Measurements from ENCODE around the gene ATP5MC3.

DNA sequence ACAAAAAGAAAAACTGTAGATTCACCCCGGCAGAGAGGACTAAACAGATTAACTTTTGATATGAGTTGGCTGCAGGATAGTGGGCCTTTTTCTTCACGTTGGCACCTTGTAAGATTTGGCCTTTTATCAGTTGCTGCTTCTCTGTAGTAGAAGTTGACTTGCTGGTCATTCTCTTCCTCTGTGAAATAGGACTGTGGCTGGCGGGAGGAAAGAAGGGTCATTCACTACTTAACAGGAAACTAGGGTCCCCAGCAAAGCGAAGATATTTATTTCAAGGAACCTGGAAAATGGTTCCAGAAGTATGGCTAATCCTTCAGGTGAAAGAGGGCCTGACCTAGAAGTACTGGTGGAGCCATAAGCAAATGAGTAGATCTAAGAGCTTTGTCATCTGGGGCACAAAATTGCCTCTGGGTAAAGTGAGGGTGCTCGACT, 383 bp upstream of the ATP5MC3 start:
- TF ChIP-seq, protein P1, sequence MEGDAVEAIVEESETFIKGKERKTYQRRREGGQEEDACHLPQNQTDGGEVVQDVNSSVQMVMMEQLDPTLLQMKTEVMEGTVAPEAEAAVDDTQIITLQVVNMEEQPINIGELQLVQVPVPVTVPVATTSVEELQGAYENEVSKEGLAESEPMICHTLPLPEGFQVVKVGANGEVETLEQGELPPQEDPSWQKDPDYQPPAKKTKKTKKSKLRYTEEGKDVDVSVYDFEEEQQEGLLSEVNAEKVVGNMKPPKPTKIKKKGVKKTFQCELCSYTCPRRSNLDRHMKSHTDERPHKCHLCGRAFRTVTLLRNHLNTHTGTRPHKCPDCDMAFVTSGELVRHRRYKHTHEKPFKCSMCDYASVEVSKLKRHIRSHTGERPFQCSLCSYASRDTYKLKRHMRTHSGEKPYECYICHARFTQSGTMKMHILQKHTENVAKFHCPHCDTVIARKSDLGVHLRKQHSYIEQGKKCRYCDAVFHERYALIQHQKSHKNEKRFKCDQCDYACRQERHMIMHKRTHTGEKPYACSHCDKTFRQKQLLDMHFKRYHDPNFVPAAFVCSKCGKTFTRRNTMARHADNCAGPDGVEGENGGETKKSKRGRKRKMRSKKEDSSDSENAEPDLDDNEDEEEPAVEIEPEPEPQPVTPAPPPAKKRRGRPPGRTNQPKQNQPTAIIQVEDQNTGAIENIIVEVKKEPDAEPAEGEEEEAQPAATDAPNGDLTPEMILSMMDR (IDR thresholded peaks at IDR 0.05; ENCODE audit: poor library complexity), result no peak
- TF ChIP-seq EZH2 (IDR thresholded peaks at IDR 0.05; ENCODE audit: borderline replicate concordance), result no peak
- no peak for TF ChIP-seq EZH2phosphoT487 (IDR thresholded peaks at IDR 0.05; ENCODE audit: low read depth, severe bottlenecking, unreplicated experiment)
